ENCODE measurements around the gene GGTA1.

DNA sequence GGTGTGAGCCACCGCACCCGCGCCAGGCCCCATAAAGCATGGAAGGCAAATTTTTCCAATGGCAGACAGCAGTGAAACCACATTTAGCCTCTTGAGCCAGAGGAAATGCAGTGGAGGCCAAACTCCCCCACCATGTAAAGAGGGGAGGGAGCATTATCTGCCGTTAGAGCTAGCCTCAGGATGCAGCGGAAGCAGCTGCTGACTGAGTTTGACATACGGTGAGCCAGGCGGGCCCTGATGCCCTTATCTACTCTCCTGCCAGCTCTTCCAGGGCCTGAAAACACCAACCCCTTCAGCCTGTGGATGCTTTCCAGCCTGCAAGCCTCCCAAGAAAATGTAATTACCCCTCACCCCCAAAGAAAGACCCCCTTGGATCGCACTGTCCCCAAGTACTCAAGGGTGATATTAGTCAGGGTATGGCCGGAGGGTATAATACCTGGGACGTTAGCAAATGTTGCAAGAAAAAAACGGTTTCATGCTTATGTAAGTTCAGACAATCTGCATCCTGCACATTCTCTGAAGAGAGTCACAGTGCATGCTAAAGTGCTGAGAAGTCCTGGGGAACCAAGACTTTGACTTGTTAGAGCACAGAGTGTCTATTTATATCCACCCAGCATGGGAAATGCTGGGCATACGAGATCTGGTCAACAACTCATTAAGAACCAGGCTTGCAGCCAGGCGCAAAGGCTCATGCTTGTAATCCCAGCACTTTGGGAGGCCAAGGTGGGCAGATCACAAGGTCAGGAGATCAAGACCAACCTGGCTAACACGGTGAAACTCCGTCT lies 11.3 kb upstream of the GGTA1 start:
- peak; percentile 88 for TF ChIP-seq GATA2 (IDR thresholded peaks at IDR 0.05; ENCODE audit: low read depth, low read length)
- TF ChIP-seq GATA3 (IDR thresholded peaks at IDR 0.05; ENCODE audit: low read depth, low read length), result no peak
